Panc1 (cell line): ENCODE measurements around the gene GRIN2C. TPM values are rescaled to one million over a fixed set of nuclear protein-coding genes. Genes with fewer than 3 reads are reported as not detected.

Source experiments
- ATAC-seq: fragments of 200-7000 bp; cut with Tn5 transposase; 2 replicates; pipeline ENCODE4 v1.9.1; 2020; ENCODE audit warnings: mild to moderate bottlenecking, moderate library complexity
- BruUV-seq: library from RNA; stranded (reverse); fragments of 400-500 nt; replicated peaks from 2 replicates; lab custom pipeline; 2021; lab: Mats Ljungman, UMichigan
- CTCF ChIA-PET: fragments of 300-600 bp; sonication (Branson Sonifier 250); formaldehyde crosslinking; loops from one replicate; lab custom pipeline; 2022; ENCODE audit warnings: antibody characterized with exemption; lab: Charles Lee
- POLR2A ChIA-PET: fragments of 300-600 bp; sonication (Branson Sonifier 250); formaldehyde crosslinking; loops from one replicate; lab custom pipeline; 2022; ENCODE audit warnings: antibody characterized with exemption; lab: Charles Lee
- DNase-seq: peaks from one replicate; pipeline ENCODE4 v3.0.0-alpha.2; 2010; ENCODE audit warnings: low read depth, low spot score
- H3K27ac ChIP-seq: 2 replicates; pipeline ENCODE4 v1.5.1; 2011; ENCODE audit warnings: mild to moderate bottlenecking, low read length, inconsistent platforms
- H3K27me3 ChIP-seq: fragments of 200-500 bp; sonication (Bioruptor generic); 2 replicates; pipeline ENCODE4 v1.6.0; 2014; ENCODE audit warnings: low read length, inconsistent platforms; ENCODE audit not compliant: control insufficient read depth, insufficient read depth
- H3K36me3 ChIP-seq: fragments of 200-500 bp; sonication (Bioruptor generic); 2 replicates; pipeline ENCODE4 v1.5.1; 2014; ENCODE audit warnings: inconsistent platforms, mild to moderate bottlenecking, low read length, moderate library complexity; ENCODE audit not compliant: control insufficient read depth, insufficient read depth
- H3K4me1 ChIP-seq: 2 replicates; pipeline ENCODE4 v1.5.1; 2011; ENCODE audit warnings: inconsistent platforms, mild to moderate bottlenecking, low read length, moderate library complexity; ENCODE audit not compliant: control insufficient read depth, insufficient read depth
- H3K4me3 ChIP-seq, 2 experiments: 2 replicates each; pipeline ENCODE4 v1.5.1; 2011 to 2012; ENCODE audit warnings: low read depth in 2 of 2, low read length in 2 of 2, mild to moderate bottlenecking in 2 of 2, inconsistent platforms in 1 of 2, moderate library complexity in 1 of 2
- H3K9me3 ChIP-seq: fragments of 200-500 bp; sonication (Bioruptor generic); 2 replicates; pipeline ENCODE4 v1.5.1; 2014; ENCODE audit warnings: low read depth, mild to moderate bottlenecking, inconsistent platforms, low read length, moderate library complexity; ENCODE audit not compliant: control insufficient read depth, insufficient read depth
- POLR2AphosphoS5 ChIP-seq: IDR thresholded peaks from 2 replicates; pipeline ENCODE4 v1.6.1; 2012; ENCODE audit warnings: mild to moderate bottlenecking, low read depth, low read length, moderate library complexity
- SIN3A ChIP-seq: IDR thresholded peaks from 2 replicates; pipeline ENCODE4 v1.6.1; 2012; ENCODE audit warnings: low read depth, mild to moderate bottlenecking, low read length, moderate library complexity, borderline replicate concordance; ENCODE audit not compliant: insufficient read depth
- TCF7L2 ChIP-seq: IDR thresholded peaks from 2 replicates; pipeline ENCODE4 v1.6.1; 2011; ENCODE audit warnings: mild to moderate bottlenecking, low read depth, low read length, inconsistent platforms
- in situ Hi-C: cut with HindIII; loops from 2 replicates; pipeline ENCODE4 v1.10.0; 2016; ENCODE audit warnings: low sequenced_read_pairs, low pct_unique_long_range_greater_than_20kb
- intact Hi-C: fragments of 100-400 bp; cut with micrococcal nuclease; formaldehyde crosslinking; loops from one replicate; pipeline ENCODE4 v1.10.0; 2022; ENCODE audit not compliant: unreplicated experiment
- total RNA-seq: library from RNA; stranded (reverse); gene quantifications from one replicate; pipeline ENCODE4 v1.2.1, GENCODE V29; 2021; ENCODE audit not compliant: unreplicated experiment
- TF ChIP-seq, protein P1 (sequence below), 2 experiments: IDR thresholded peaks; 2 replicates each; pipeline ENCODE4 v1.6.1; 2011 to 2012; ENCODE audit warnings: low read depth in 2 of 2, control low read depth in 1 of 2, low read length in 1 of 2, mild to moderate bottlenecking in 1 of 2, moderate library complexity in 1 of 2; ENCODE audit not compliant: insufficient read depth in 1 of 2
- TF ChIP-seq, protein P2 (sequence below): fragments of 450-650 bp; IDR thresholded peaks from 2 replicates; pipeline ENCODE4 v1.5.1; 2017; ENCODE audit warnings: mild to moderate bottlenecking

The GRIN2C gene
- total RNA-seq, 1 experiment from 2014 or later, result 0.10 TPM

DNA sequence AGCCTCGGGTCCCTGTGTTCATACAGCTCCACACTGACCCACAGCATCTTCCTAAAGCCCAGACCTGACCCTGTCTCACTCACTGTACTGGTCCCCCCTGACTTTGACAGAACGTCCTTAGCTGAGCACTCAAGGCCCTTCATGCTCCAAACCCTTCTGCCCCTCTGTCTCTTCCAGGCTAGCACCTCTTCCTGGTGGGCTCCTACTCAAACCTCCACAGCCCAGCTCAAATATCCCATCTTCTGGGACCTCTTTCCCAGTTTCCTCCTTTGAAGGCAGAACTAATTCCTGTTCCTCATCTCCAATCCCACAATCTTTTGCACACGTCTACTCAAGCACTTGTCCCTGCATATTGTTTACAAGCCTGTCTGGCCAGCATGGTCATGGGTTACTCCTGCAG is 8.8 kb downstream of the GRIN2C start:
- DNase-seq, result no peak
- no peaks in the 10 kb centered on the region for H3K4me1 ChIP-seq
- in situ Hi-C loops, result no loop called here
- no TSS peak for BruUV-seq
- ChIA-PET POLR2A (interaction anchor here (0.5 kb wide), 1 partner anchor 114 kb away, joined by 8 read pairs; the partner anchor contains the start of gene RAB37), CTCF (no interaction called here)
- intact Hi-C loops, result no loop called here
- H3K36me3 ChIP-seq, result no peaks in the 10 kb centered on the region
- peaks cover 6% of the 10 kb centered on the region; the same call in 1 of the 2 replicates for H3K27me3 ChIP-seq
- no peak overlapping the region for H3K27ac ChIP-seq
- H3K4me3 ChIP-seq, result no peak overlapping the region
- TF ChIP-seq, protein P1, sequence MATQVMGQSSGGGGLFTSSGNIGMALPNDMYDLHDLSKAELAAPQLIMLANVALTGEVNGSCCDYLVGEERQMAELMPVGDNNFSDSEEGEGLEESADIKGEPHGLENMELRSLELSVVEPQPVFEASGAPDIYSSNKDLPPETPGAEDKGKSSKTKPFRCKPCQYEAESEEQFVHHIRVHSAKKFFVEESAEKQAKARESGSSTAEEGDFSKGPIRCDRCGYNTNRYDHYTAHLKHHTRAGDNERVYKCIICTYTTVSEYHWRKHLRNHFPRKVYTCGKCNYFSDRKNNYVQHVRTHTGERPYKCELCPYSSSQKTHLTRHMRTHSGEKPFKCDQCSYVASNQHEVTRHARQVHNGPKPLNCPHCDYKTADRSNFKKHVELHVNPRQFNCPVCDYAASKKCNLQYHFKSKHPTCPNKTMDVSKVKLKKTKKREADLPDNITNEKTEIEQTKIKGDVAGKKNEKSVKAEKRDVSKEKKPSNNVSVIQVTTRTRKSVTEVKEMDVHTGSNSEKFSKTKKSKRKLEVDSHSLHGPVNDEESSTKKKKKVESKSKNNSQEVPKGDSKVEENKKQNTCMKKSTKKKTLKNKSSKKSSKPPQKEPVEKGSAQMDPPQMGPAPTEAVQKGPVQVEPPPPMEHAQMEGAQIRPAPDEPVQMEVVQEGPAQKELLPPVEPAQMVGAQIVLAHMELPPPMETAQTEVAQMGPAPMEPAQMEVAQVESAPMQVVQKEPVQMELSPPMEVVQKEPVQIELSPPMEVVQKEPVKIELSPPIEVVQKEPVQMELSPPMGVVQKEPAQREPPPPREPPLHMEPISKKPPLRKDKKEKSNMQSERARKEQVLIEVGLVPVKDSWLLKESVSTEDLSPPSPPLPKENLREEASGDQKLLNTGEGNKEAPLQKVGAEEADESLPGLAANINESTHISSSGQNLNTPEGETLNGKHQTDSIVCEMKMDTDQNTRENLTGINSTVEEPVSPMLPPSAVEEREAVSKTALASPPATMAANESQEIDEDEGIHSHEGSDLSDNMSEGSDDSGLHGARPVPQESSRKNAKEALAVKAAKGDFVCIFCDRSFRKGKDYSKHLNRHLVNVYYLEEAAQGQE (IDR thresholded peaks at IDR 0.05; ENCODE audit: insufficient read depth in 1 of 2, low read depth in 2 of 2, low read length in 1 of 2), result no peak
- no peak for TF ChIP-seq SIN3A
- TF ChIP-seq POLR2AphosphoS5, result no peak
- TF ChIP-seq, protein P2, sequence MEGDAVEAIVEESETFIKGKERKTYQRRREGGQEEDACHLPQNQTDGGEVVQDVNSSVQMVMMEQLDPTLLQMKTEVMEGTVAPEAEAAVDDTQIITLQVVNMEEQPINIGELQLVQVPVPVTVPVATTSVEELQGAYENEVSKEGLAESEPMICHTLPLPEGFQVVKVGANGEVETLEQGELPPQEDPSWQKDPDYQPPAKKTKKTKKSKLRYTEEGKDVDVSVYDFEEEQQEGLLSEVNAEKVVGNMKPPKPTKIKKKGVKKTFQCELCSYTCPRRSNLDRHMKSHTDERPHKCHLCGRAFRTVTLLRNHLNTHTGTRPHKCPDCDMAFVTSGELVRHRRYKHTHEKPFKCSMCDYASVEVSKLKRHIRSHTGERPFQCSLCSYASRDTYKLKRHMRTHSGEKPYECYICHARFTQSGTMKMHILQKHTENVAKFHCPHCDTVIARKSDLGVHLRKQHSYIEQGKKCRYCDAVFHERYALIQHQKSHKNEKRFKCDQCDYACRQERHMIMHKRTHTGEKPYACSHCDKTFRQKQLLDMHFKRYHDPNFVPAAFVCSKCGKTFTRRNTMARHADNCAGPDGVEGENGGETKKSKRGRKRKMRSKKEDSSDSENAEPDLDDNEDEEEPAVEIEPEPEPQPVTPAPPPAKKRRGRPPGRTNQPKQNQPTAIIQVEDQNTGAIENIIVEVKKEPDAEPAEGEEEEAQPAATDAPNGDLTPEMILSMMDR, result no peak
- TF ChIP-seq TCF7L2, result no peak
- no peaks in the 10 kb centered on the region for H3K9me3 ChIP-seq
- ATAC-seq, result 0 out of 2 replicates have a peak, but pooled peaks have one; percentile 15

DNA sequence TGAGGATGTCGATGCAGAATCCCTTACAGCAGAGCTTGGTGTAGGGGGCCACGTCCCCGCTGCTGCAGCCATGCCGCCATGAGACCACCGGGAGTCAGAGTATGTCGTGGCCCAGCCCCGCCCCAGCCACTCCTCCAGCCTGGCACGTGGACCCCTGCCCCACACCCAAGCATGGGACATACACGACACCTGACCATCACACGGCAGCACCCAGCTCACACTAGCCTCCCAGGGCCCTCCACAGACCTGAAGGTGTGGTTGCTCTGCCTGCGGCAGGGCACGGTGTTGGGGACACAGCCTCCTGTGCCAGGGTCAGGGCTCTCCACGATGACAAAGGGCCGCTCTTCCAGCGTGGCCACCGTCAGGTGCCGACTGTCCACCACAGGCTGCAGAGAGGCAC is 9.4 kb downstream of the GRIN2C start:
- no peaks in the 10 kb centered on the region for H3K9me3 ChIP-seq
- ATAC-seq, result no peak
- POLR2A ChIA-PET, result interaction anchor here (0.5 kb wide), 1 partner anchor 113 kb away, joined by 8 read pairs; the partner anchor contains the start of gene RAB37
- in situ Hi-C loops, result no loop called here
- CTCF ChIA-PET, result no interaction called here
- H3K4me3 ChIP-seq, result no peak overlapping the region
- H3K4me1 ChIP-seq, result no peaks in the 10 kb centered on the region
- no peak overlapping the region for H3K27ac ChIP-seq
- DNase-seq, result no peak
- intact Hi-C loops, result no loop called here
- H3K36me3 ChIP-seq, result no peaks in the 10 kb centered on the region
- peaks cover 6% of the 10 kb centered on the region; the same call in 1 of the 2 replicates for H3K27me3 ChIP-seq
- BruUV-seq, result no TSS peak
- TF ChIP-seq TCF7L2, result no peak
- TF ChIP-seq, protein P1 (IDR thresholded peaks at IDR 0.05; ENCODE audit: insufficient read depth in 1 of 2, low read depth in 2 of 2, low read length in 1 of 2), result no peak
- TF ChIP-seq, protein P2, result no peak; the same call in 1 of the 2 replicates
